Endodermal cell (in vitro differentiated cells): Measurements from ENCODE around the gene GPR153. TPM values are rescaled to one million over a fixed set of nuclear protein-coding genes. Genes with fewer than 3 reads are reported as not detected.

ENCODE experiments used
- DNase-seq: peaks from one replicate; pipeline ENCODE4 v3.0.0-alpha.2; 2017
- H3K27ac ChIP-seq: 2 replicates; pipeline ENCODE4 v1.5.1; 2013; ENCODE audit warnings: mild to moderate bottlenecking, low read depth, low read length, moderate library complexity
- H3K27me3 ChIP-seq: 2 replicates; pipeline ENCODE4 v1.6.1; 2013; ENCODE audit warnings: mild to moderate bottlenecking, low read length, moderate library complexity; ENCODE audit not compliant: insufficient read depth, control insufficient read depth, poor library complexity, severe bottlenecking
- H3K36me3 ChIP-seq: 2 replicates; pipeline ENCODE4 v1.7.0; 2013; ENCODE audit warnings: mild to moderate bottlenecking, low read length, moderate library complexity; ENCODE audit not compliant: control insufficient read depth, insufficient read depth
- H3K4me1 ChIP-seq: one replicate; pipeline ENCODE4 v1.7.0; 2013; ENCODE audit warnings: low read length; ENCODE audit not compliant: control insufficient read depth, insufficient read depth
- H3K4me3 ChIP-seq: 2 replicates; pipeline ENCODE4 v1.5.1; 2013; ENCODE audit warnings: mild to moderate bottlenecking, low read length, moderate library complexity
- H3K9ac ChIP-seq: 2 replicates; pipeline ENCODE4 v1.6.1; 2013; ENCODE audit warnings: mild to moderate bottlenecking, low read length, moderate library complexity; ENCODE audit not compliant: poor library complexity, severe bottlenecking; ENCODE audit errors: extremely low read depth
- H3K9me3 ChIP-seq: 2 replicates; pipeline ENCODE4 v1.6.1; 2013; ENCODE audit warnings: mild to moderate bottlenecking, low read length, moderate library complexity; ENCODE audit not compliant: control insufficient read depth
- H3K27ac Mint-ChIP-seq: 2 replicates; pipeline ENCODE4 v1.8.0; 2020; ENCODE audit warnings: mixed read lengths
- H3K27me3 Mint-ChIP-seq: 2 replicates; pipeline ENCODE4 v1.8.0; 2021; ENCODE audit warnings: mild to moderate bottlenecking, mixed read lengths; ENCODE audit not compliant: insufficient read depth
- H3K36me3 Mint-ChIP-seq: 2 replicates; pipeline ENCODE4 v1.8.0; 2020; ENCODE audit warnings: low read depth, mixed read lengths
- H3K4me1 Mint-ChIP-seq: 2 replicates; pipeline ENCODE4 v1.8.0; 2020; ENCODE audit warnings: mixed read lengths
- H3K4me3 Mint-ChIP-seq: 2 replicates; pipeline ENCODE4 v1.8.0; 2020; ENCODE audit warnings: mild to moderate bottlenecking, moderate library complexity, mixed read lengths
- H3K9me3 Mint-ChIP-seq: 2 replicates; pipeline ENCODE4 v1.8.0; 2020; ENCODE audit warnings: mild to moderate bottlenecking, mixed read lengths
- WGBS, 2 experiments: methylation state at CpG; one replicate each; pipeline versions ENCODE4 v1.1.5 to v1.1.7; 2013; ENCODE audit warnings: missing lambda C conversion rate in 2 of 2, mixed read lengths in 1 of 2; ENCODE audit not compliant: insufficient coverage in 1 of 2, insufficient read length in 1 of 2; 5-methylcytosine and 5-hydroxymethylcytosine counted together
- total RNA-seq, 2 donors: library from RNA; stranded (reverse); fragmentation: NEBNext Ultra II Directional in 1 of 2; extraction: Animal tissue kit (Norgen Biotek cat#: 25700) in 1 of 2; gene quantifications; 2 replicates in 1 of 2; 3 replicates in 1 of 2; pipeline ENCODE4 v1.2.1, GENCODE V29; 2021
- TF ChIP-seq, protein P1 (sequence below): fragments of 200-600 bp; sonication (generic); conservative IDR thresholded peaks from 2 replicates; pipeline ENCODE4 v1.5.0; 2021; ENCODE audit warnings: antibody characterized with exemption, mild to moderate bottlenecking

GPR153 gene
- total RNA-seq, 2 donors from 2014 or later: 2.4 to 2.8 TPM

DNA sequence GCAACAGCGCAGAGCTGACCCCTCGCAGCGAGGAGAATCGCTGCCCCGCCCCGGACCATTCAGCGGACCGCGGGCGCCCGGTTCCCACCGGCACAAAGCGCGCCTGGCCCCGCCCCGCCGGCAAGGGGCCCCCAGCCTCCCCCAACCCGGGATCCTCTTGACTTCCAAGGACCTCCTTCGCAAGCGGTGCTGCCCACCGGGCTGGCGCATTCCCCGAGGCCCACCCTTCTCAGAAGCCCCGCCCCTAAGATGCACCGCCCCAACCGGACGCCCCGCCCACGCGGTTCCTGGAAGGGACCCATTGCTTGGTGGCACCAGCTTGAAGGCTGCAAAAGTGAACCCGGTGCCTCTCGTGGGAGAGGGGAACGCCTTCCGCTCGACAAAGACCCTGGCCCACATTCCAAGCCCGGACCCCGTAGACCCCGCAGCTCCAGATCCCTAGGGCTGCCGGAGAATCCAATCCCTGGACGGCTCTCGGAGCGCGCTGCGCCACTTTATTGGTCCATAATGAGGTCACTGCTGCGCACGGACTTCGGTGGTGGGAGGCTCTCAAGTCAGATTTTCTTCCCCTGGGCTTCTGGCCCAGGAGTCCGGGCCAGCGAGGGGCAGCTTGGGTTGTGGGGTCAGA, 14.9 kb downstream of the GPR153 start:
- H3K27ac ChIP-seq: peak overlapping the region; percentile 1
- H3K9ac ChIP-seq: no peak overlapping the region
- peaks cover 8% of the 10 kb centered on the region for H3K4me1 Mint-ChIP-seq
- H3K4me3 ChIP-seq: no peak overlapping the region
- no peaks in the 10 kb centered on the region for H3K4me1 ChIP-seq
- no peaks in the 10 kb centered on the region for H3K36me3 Mint-ChIP-seq
- peaks cover 95% of the 10 kb centered on the region for H3K27me3 ChIP-seq
- H3K4me3 Mint-ChIP-seq: peak overlapping the region; percentile 30
- H3K36me3 ChIP-seq: no peaks in the 10 kb centered on the region
- TF ChIP-seq, protein P1, sequence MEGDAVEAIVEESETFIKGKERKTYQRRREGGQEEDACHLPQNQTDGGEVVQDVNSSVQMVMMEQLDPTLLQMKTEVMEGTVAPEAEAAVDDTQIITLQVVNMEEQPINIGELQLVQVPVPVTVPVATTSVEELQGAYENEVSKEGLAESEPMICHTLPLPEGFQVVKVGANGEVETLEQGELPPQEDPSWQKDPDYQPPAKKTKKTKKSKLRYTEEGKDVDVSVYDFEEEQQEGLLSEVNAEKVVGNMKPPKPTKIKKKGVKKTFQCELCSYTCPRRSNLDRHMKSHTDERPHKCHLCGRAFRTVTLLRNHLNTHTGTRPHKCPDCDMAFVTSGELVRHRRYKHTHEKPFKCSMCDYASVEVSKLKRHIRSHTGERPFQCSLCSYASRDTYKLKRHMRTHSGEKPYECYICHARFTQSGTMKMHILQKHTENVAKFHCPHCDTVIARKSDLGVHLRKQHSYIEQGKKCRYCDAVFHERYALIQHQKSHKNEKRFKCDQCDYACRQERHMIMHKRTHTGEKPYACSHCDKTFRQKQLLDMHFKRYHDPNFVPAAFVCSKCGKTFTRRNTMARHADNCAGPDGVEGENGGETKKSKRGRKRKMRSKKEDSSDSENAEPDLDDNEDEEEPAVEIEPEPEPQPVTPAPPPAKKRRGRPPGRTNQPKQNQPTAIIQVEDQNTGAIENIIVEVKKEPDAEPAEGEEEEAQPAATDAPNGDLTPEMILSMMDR: no peak
- H3K27me3 Mint-ChIP-seq: peaks cover 87% of the 10 kb centered on the region
- no peak overlapping the region for H3K27ac Mint-ChIP-seq
- 4 to 8% methylated on average over 22 to 49 of the region's 49 CpGs for WGBS, 2 experiments
- peak; percentile 97 for DNase-seq
- no peaks in the 10 kb centered on the region for H3K9me3 ChIP-seq
- no peaks in the 10 kb centered on the region for H3K9me3 Mint-ChIP-seq

DNA sequence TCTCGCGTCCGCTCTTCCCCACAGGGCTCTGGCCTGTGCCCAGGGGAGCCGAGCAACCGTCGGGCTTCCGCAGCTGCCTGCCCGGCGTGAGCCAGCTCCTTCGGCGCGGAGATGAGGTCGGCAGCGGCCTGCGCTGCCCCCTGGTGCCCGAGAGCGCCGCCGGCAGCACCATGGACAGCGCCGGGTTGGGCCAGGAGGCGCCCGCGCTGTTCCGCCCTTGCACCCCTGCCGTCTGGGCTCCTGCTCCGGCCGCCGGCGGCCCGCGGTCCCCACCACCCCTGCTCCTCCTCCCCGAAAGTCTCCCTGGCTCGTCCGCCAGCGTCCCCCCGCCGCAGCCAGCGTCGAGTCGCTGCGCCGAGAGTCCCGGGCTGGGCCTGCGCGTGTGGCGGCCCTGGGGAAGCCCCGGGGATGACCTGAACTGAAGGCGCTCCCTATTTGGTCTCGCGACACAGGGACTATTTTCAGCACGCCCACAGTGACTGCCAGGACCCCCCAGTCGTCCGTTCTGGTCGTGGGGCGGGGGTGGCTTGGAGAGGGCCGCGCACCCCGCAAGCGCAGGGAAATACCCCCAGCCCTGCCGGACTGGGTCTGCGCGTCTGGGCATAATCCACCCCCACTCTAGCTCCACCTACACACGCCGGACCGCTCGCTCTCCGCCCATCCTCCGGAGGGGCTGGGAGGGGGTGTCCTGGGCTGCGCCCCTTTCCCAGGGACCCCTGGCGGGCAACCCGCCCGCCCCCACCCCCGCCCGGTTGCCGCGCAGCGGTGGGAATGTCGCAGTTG, 15.6 kb downstream of the GPR153 start:
- DNase-seq: peak; percentile 96
- H3K27me3 ChIP-seq: peaks cover 95% of the 10 kb centered on the region
- no peaks in the 10 kb centered on the region for H3K9me3 ChIP-seq
- H3K27ac ChIP-seq: peak overlapping the region; percentile 24
- no peak overlapping the region for H3K9ac ChIP-seq
- Mint-ChIP-seq H3K27me3 (peaks cover 87% of the 10 kb centered on the region), H3K4me1 (peaks cover 8% of the 10 kb centered on the region), H3K27ac (no peak overlapping the region), H3K36me3 (no peaks in the 10 kb centered on the region), H3K4me3 (peak overlapping the region; percentile 38), H3K9me3 (no peaks in the 10 kb centered on the region)
- TF ChIP-seq, protein P1: peak; percentile 89
- no peak overlapping the region for H3K4me3 ChIP-seq
- H3K4me1 ChIP-seq: peaks cover 3% of the 10 kb centered on the region
- WGBS, 2 experiments: 0 to 1% methylated on average over 5 to 79 of the region's 79 CpGs
- H3K36me3 ChIP-seq: no peaks in the 10 kb centered on the region

DNA sequence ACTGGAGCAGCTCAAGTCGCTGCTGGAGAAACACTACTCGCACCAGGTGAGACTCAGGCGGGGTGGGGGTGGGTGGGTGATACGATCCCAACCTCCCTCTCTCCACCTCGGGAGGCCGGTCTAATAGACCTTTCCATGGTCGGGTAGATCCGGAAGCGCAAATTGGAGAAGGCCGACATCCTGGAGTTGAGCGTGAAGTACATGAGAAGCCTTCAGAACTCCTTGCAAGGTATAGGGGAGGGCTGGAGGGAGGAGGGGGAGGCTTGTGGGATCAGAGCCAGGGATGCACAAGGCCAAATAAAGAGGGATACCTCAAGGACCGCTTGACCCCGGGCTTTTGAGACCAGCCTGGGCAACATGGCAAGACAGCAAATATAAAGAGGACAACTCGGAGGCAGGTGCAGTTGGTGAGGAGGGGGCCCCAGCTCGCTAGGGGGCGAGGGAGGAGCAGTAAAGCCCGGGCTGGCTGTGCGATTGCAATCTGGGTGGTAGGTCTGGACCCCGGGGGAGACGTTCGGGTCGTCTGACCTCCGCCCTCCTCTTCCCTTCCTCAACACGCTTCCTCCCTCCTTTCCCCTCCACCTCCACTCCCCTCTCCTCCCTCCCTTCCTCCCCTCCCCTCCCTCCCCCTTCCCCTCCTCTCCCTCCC, 16.4 kb downstream of the GPR153 start:
- peak overlapping the region; percentile 38 for H3K4me3 Mint-ChIP-seq
- H3K27me3 ChIP-seq: peaks cover 93% of the 10 kb centered on the region
- no peak overlapping the region for H3K27ac ChIP-seq
- WGBS, 2 experiments: 1 to 5% methylated on average over 9 to 21 of the region's 24 CpGs
- no peak overlapping the region for H3K4me3 ChIP-seq
- H3K4me1 ChIP-seq: peaks cover 3% of the 10 kb centered on the region
- H3K4me1 Mint-ChIP-seq: peaks cover 6% of the 10 kb centered on the region
- no peak for DNase-seq
- TF ChIP-seq, protein P1: no peak
- H3K36me3 Mint-ChIP-seq: no peaks in the 10 kb centered on the region
- peaks cover 89% of the 10 kb centered on the region for H3K27me3 Mint-ChIP-seq
- no peak overlapping the region for H3K9ac ChIP-seq
- H3K9me3 Mint-ChIP-seq: no peaks in the 10 kb centered on the region
- H3K9me3 ChIP-seq: no peaks in the 10 kb centered on the region
- no peak overlapping the region for H3K27ac Mint-ChIP-seq
- no peaks in the 10 kb centered on the region for H3K36me3 ChIP-seq
